Measurements from ENCODE around the gene AKT3. TPM values are rescaled to one million over a fixed set of nuclear protein-coding genes. Genes with fewer than 3 reads are reported as not detected.

Gene AKT3
- total RNA-seq, 1 donor from 2014 or later = 29.9 TPM

DNA sequence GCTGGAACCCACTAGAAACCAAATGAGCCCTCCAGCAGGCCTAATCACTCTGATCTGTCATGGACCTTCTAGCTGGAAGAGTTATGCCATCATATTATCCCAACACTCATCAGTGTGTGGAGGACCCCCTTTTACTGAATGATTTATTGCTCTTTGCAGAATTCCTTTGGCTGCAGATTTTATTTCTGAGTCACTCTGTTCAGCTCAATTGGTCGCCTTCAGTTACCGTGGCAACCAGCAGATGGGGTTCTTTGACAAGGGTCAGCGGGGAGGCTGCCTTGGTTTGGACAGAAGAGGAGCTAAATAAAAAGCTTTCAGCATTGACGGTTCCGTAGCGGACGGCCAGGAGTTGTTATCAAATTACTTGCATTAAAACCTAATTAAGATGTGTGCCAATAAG is 374.1 kb downstream of the AKT3 start:
- H3K4me3 Mint-ChIP-seq = no peak overlapping the region
- H3K4me1 Mint-ChIP-seq (ENCODE audit: unreplicated experiment) = peaks cover 26% of the 10 kb centered on the region
- H3K27me3 Mint-ChIP-seq = no peaks in the 10 kb centered on the region
- TF ChIP-seq, protein P1, sequence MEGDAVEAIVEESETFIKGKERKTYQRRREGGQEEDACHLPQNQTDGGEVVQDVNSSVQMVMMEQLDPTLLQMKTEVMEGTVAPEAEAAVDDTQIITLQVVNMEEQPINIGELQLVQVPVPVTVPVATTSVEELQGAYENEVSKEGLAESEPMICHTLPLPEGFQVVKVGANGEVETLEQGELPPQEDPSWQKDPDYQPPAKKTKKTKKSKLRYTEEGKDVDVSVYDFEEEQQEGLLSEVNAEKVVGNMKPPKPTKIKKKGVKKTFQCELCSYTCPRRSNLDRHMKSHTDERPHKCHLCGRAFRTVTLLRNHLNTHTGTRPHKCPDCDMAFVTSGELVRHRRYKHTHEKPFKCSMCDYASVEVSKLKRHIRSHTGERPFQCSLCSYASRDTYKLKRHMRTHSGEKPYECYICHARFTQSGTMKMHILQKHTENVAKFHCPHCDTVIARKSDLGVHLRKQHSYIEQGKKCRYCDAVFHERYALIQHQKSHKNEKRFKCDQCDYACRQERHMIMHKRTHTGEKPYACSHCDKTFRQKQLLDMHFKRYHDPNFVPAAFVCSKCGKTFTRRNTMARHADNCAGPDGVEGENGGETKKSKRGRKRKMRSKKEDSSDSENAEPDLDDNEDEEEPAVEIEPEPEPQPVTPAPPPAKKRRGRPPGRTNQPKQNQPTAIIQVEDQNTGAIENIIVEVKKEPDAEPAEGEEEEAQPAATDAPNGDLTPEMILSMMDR (conservative IDR thresholded peaks at IDR 0.05) = peak; percentile 62
- H3K9me3 Mint-ChIP-seq = peaks cover 7% of the 10 kb centered on the region
- no peak for DNase-seq (ENCODE audit: extremely low spot score, unreplicated experiment)
- H3K36me3 Mint-ChIP-seq = peaks cover 4% of the 10 kb centered on the region
- H3K27ac Mint-ChIP-seq = no peak overlapping the region

GRCh38 chr1:243474906-243475305 is 375.1 kb downstream of the AKT3 start:
- peaks cover 3% of the 10 kb centered on the region for H3K36me3 Mint-ChIP-seq
- H3K27ac Mint-ChIP-seq = no peak overlapping the region
- DNase-seq (ENCODE audit: extremely low spot score, unreplicated experiment) = no peak

GRCh38 chr1:243474136-243474881 is 375.7 kb downstream of the AKT3 start:
- Mint-ChIP-seq H3K9me3 (no peaks in the 10 kb centered on the region), H3K36me3 (no peaks in the 10 kb centered on the region), H3K4me3 (no peak overlapping the region), H3K27me3 (no peaks in the 10 kb centered on the region), H3K4me1 (ENCODE audit: unreplicated experiment) (peaks cover 30% of the 10 kb centered on the region), H3K27ac (no peak overlapping the region)
- TF ChIP-seq, protein P1 (conservative IDR thresholded peaks at IDR 0.05) = no peak
- no peak for DNase-seq (ENCODE audit: extremely low spot score, unreplicated experiment)

More at GRCh38 chr1:243474906-243475305, 375.1 kb downstream of the AKT3 start:
- H3K4me3 Mint-ChIP-seq = no peak overlapping the region
- peaks cover 5% of the 10 kb centered on the region for H3K9me3 Mint-ChIP-seq
- TF ChIP-seq, protein P1 (conservative IDR thresholded peaks at IDR 0.05) = no peak
- no peaks in the 10 kb centered on the region for H3K27me3 Mint-ChIP-seq
- peaks cover 32% of the 10 kb centered on the region for H3K4me1 Mint-ChIP-seq (ENCODE audit: unreplicated experiment)

DNA sequence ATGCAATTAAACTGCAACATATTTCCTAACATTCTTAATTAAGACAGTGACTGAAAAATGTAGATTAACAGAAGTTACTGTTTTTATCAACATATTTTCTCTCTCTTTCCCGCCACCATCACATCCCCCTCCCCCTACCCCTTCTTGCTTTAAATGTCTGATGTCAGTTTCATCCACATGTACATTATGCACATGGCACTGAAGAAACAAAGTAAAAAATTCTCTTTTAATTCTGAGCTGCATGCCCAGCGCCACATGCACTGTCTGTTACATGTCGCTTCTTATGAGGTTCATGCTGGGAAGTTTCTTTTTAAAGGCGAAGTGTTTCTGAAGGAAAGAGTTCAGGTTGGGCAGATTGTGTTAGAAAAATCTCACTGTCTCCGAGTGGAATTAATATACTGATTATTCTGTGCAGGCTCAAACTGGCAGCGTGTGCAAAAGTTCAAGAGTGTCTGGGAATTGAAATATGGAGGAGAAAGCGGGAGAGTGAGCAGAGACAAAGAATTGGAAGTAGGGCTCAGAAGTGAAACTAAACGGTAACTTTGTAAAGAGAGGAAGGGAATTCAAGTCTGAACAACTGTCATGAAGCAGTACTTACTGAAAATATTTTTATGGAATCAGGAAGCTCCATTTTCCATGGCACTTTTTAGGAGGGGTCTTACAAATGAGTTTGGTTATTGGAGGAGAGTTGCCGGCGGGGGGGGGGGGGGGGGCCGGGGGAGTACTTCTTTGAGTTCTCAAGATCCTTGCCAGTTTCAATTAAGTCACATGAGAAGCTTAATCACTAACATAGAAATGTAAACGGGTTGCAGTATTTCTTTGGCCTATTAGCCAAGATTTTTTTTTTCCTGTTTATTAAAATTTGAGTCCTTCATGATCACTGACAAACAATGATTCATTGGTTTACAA is 376.6 kb downstream of the AKT3 start:
- no peak for DNase-seq (ENCODE audit: extremely low spot score, unreplicated experiment)
- H3K9me3 Mint-ChIP-seq = no peaks in the 10 kb centered on the region
- H3K27ac Mint-ChIP-seq = peak overlapping the region; percentile 8
- TF ChIP-seq, protein P1 (conservative IDR thresholded peaks at IDR 0.05) = no peak
- H3K27me3 Mint-ChIP-seq = no peaks in the 10 kb centered on the region
- peak overlapping the region; percentile 52 for H3K4me3 Mint-ChIP-seq
- H3K4me1 Mint-ChIP-seq (ENCODE audit: unreplicated experiment) = peaks cover 30% of the 10 kb centered on the region
- no peaks in the 10 kb centered on the region for H3K36me3 Mint-ChIP-seq

DNA sequence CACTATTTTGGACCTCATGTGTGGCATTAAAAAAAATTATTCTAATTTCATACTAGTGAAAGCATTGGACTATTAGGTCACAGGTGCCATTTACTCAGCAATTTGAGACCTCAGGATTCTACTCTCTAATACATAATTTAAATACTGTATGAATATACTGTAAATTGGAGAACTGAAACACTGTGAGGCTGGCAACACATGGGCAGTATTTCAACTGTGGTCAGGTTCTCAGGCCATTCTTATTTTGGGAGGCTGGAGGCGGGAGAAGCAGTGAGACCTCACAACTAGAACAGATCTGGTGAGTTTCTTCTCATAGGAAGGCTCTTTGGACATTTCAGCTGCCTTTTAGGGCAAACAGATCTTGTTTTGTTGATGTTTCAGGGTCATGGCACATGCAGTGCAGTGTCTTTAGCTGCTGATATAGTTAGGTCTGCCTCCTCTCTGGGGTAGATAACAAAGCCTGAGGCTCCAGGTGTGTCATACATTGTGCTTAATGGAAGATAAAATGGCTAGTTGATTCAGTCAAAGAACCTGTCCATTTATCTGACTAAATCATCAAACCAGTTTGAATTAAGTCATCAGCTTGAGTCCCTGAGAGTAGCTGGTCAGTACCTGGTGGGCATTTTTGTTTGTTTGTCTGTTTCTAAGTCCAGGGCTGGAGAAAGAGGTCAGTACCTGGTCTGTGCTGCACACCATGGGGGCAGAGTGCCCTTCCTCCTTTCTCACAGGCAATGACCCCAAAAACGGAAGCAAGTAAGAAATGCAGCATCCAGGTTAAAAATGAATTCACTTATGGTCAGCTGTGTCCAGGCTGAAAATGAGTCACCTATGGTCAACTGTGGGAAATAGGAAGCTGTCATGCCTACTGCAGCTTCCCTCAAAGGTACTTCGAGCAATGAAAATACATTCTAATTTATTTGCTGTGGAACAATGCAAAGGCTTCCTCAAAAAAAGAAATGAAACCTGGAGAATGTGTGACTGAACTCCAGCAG is 378.0 kb downstream of the AKT3 start:
- H3K27ac Mint-ChIP-seq = no peak overlapping the region
- H3K9me3 Mint-ChIP-seq = no peaks in the 10 kb centered on the region
- H3K36me3 Mint-ChIP-seq = no peaks in the 10 kb centered on the region
- H3K4me1 Mint-ChIP-seq (ENCODE audit: unreplicated experiment) = peaks cover 30% of the 10 kb centered on the region
- no peak overlapping the region for H3K4me3 Mint-ChIP-seq
- DNase-seq (ENCODE audit: extremely low spot score, unreplicated experiment) = no peak
- no peaks in the 10 kb centered on the region for H3K27me3 Mint-ChIP-seq
- TF ChIP-seq, protein P1 (conservative IDR thresholded peaks at IDR 0.05) = no peak

Measured in type B pancreatic cell (in vitro differentiated cells).